Body of pancreas (tissue), 4 donors: ENCODE data around the gene AFAP1L1.

Source experiments
- POLR2A ChIP-seq, 3 donors: fragments of 450-650 bp; IDR thresholded peaks; one replicate each; pipeline ENCODE4 v1.6.1; 2016; ENCODE audit warnings: antibody characterized with exemption in 3 of 3, mild to moderate bottlenecking in 2 of 3
- TF ChIP-seq, protein P1 (sequence below), 7 experiments: fragments of 450-650 bp in 4 of 7; fragments of 200-600 bp in 3 of 7; sonication (generic) in 3 of 7; IDR thresholded peaks; one replicate each; pipeline ENCODE4 v1.5.1; 2016 to 2019; ENCODE audit warnings: antibody characterized with exemption in 7 of 7

DNA sequence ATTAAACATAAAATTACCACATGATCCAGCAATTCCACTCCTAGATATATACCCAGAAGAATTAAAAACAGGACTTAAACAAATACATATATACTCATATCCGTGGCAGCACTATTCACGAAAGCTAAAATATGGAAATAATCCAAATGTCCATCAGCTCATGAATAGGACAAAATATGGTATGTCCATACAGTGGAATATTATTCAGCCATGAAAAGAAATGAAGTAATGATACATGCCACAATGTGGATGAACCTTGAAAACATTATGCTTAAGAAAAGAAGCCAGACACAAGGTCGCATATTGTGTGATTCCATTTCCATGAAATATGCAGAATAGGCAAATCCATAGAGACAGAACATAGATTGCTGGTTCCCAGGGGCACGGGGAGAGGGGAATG lies 24.8 kb upstream of the AFAP1L1 start:
- TF ChIP-seq, protein P1, sequence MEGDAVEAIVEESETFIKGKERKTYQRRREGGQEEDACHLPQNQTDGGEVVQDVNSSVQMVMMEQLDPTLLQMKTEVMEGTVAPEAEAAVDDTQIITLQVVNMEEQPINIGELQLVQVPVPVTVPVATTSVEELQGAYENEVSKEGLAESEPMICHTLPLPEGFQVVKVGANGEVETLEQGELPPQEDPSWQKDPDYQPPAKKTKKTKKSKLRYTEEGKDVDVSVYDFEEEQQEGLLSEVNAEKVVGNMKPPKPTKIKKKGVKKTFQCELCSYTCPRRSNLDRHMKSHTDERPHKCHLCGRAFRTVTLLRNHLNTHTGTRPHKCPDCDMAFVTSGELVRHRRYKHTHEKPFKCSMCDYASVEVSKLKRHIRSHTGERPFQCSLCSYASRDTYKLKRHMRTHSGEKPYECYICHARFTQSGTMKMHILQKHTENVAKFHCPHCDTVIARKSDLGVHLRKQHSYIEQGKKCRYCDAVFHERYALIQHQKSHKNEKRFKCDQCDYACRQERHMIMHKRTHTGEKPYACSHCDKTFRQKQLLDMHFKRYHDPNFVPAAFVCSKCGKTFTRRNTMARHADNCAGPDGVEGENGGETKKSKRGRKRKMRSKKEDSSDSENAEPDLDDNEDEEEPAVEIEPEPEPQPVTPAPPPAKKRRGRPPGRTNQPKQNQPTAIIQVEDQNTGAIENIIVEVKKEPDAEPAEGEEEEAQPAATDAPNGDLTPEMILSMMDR (IDR thresholded peaks at IDR 0.05): no peak
- no peak for TF ChIP-seq POLR2A (IDR thresholded peaks at IDR 0.05)
